ENCODE results near the gene PKMYT1.

Gene PKMYT1

DNA sequence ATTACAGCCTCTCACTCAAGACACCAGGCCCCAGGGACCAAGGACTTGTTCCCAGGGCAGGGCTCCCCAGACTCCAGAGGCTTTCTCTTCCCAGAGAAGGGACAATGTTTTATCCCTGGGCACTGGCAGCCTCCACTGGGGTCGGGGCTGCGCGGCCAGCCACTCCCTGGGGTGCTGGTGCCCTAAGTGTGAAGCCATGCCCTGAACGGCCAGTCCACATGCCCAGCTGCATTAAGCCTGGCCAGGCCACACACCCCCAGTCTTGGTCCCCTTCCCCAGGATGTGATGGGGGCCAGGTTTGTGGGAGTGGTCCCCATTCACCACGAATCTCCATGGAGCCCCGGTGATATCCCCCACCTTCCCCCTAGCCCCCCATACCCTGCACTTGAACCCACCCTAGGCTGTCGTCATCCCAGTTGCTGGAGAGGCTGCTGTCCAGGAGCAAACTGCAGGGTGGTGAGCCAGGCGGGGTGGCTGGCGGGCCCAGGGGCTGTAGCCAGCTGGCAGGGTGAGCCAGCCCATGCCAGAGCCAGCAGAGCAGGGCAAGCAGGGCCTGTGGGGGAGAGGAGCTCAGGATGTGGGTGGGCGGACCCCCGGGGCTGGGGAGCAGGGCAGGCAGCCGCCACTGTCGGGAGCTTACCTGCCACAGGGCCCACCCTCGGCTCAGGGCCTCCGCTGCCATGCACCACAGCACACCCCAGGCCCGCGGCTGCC, 6.5 kb downstream of the PKMYT1 start:
- DNase-seq (ENCODE audit: low read depth in 2 of 2), result no peak

DNA sequence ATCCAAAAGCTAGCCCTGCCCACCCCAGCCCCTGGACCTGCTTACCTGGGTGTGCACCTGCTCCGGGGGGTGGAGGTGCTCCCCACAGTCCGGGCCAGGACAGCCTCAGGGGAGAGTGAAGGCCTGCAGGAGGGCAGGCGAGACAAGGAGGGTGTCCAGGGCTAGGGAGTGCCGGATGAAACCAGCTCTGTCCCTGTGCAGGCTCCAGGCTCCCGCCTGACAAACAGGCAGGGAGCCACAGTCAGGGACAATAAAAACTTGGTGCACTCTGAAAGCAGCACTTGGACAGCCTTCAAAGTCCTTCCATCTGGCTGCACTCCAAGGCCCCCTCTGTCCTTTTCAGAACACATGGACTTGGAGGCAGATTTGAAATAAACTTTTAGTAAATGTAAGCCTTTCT, 7.2 kb downstream of the PKMYT1 start:
- no peak for DNase-seq (ENCODE audit: low read depth in 2 of 2)

DNA sequence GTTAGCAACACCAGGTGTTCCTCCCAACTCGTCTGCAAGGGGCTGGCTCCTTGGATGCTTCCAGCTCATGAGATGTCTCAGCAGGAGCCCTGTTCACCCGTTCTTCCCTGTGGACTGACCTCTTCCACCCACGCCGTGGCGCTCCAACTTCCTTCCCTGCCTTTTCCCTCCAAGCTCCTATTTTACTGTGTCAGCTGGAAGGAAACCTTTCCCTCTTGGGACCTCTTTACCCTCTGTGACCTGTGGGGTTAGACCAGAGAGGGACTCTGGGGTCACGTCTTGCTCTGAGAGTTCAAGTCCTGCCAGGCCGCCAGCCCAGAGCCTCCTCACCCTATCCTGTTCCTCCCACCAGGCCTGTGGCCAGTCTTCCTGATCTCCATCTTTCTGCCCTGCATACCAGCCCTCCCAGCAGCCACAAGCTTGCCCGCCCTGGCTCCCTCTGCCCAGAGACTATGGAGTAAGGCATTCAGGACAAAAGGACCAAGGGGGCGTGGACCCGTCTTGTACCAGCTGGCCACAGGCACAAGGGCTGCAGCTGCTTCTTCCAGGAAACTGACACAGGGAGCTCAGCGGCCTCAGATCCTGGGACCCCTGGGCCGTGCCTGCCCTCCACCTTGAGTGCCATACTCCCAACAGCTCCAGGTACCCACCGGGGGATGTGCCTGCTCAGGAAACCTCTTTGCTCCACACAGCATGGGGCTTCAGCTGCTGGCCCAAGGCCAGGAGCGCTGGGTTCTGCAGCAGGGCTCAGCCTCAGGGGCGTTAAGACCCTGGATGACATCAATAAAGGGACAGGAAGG, 8.1 kb downstream of the PKMYT1 start:
- no peak for DNase-seq (ENCODE audit: low read depth in 2 of 2)

DNA sequence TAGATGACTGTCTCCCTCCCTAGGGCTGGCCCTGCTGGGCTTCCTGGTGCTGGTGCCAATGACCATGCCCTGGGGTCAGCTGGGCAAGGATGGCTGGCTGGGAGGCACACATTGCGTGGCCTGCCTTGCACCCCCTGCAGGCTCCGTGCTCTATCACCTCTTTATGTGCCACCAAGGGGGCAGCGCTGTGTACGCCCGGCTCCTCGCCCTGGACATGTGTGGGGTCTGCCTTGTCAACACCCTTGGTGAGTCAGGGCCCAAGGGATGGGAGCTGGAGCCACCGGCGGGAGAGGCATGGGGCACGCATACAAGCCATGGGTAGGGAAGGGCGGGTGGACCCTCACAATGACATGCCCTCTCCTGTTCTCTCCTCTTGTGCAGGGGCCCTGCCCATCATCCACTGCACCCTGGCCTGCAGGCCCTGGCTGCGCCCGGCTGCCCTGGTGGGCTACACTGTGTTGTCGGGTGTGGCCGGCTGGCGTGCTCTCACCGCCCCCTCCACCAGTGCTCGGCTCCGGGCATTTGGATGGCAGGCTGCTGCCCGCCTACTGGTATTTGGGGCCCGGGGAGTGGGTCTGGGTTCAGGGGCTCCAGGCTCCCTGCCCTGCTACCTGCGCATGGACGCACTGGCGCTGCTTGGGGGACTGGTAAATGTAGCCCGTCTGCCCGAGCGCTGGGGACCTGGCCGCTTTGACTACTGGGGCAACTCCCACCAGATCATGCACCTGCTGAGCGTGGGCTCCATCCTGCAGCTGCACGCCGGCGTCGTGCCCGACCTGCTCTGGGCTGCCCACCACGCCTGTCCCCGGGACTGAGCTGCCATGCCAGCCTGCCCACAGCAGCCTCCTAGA, 8.9 kb downstream of the PKMYT1 start:
- no peak for DNase-seq (ENCODE audit: low read depth in 2 of 2)

DNA sequence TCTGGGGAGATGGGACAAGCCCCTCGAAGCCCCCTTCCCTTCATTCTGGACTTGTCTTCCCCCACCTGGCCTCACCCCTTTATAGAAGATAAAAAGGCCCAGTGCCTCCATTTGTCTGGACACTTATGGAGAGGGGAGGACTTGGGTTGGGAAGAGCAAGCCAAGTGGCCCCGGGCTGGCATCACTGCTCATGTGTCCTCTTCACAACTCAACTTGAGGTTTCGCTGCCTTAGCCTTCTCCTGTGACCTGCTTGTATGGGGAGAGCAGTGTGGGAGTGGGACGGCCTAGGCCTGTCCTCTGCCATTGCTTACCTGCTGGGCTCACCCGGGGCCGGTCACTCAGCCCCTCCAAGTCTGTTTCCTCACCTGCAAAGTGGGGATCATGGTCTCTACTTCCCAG, 9.7 kb downstream of the PKMYT1 start:
- no peak for DNase-seq (ENCODE audit: low read depth in 2 of 2)

DNA sequence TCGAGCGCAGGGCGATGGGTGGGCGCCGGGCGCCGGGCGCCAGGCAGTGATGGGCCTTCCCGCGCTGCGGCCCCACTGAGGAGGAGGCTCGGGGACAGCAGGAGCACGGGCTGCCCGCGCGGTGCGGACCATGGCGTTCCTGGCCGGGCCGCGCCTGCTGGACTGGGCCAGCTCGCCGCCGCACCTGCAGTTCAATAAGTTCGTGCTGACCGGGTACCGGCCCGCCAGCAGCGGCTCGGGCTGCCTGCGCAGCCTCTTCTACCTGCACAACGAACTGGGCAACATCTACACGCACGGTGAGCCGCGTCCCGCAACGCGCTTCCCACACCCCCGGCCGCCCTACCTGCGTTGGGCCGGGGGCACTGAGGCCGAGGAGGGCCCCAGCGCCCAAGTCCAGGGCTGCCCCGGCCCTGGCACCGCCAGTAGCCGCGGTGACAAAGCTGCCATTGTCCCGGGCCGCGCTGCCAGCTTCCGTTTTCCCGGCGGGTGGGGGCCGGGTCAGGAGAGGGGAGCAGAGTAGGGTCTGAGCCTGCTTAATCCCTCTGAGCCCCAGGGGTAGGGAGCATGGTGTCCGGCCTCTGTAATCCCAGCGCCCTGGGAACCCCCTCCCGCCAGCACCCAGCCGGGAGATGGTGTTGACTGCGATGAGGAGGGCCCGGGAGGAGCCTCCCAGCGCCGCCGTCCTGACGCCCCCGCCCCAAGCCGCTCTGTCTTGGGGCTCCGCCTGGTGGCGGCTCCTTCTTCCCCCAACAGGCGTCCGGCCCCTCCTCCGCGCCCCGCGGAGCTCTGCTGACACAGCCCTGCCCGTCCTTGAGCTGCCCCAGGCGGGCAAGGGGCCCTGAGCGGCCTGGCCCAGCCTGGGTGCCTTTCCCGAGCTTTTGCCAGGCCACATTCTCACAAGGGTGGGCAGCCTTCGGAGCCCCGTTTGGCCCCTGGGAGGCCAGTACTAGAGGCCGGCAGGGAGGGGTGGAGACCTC, 10.4 kb downstream of the PKMYT1 start:
- DNase-seq (ENCODE audit: low read depth in 2 of 2), result peak; percentile 58 to 76

DNA sequence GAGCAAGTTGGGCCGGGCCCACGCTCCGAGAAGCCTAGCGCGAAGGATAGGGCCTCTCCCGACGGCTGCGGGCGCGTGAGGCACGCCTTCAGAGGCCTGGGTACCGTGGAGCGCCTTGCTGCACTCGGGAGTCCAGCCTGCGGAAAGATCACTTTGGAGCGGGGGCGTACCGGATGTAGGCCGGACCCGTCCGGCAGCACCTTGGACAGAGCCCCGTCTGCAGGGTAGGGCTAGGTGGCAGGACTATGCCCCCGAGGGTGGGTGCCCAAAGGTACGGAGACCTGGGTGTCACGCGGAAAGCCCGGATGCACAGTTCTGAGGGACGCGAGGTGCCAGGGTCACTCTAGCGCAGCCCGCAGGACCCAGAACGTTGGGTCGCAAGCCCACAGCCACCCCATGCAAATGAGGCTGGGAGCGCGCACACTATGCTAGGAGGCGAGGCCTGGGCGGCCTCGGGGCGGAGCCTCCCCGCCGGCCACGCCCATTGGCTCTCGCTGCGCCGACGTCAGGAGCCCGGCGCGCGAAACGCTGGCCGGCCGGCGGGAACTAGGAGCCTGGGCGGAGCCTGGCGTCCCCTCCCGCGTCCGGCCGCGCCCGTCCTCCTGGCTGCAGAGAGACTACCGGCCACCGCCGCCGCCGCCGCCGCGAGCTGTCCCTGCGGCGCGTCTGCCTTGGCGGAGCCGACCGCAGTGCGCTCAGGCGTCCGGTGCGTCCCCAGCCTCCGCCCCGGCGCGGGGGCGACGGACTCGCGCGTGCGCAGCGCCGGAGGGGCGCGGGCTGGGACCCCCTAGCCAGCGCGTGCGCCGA, 11.3 kb downstream of the PKMYT1 start, which contains the start of gene PAQR4:
Gene PAQR4 (plus strand): TSS at position 611 of the 807 bp plus-strand sequence. CDS start 327 bp downstream, outside the sequence.
- peak; percentile 62 to 79 for DNase-seq (ENCODE audit: low read depth in 2 of 2)

DNA sequence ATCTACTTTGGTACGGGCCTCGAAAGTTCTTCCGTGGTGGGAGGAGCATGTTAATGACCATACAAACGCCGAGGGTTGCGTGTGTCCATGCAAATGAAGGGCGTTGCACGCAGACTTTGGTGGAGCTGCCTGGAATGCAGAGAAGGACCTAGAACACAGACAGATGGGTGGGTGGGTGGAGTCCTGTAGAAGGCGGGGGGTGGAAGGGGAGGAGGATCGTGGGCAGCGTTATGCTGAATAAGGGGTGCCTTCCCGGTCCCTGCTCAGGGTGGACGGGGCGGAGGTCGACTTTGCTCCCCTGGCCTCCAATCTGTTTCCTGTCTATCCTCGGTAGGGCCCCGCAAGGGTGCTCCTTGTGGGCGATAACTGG, 11.9 kb downstream of the PKMYT1 start:
- DNase-seq (ENCODE audit: low read depth in 2 of 2), result no peak

DNA sequence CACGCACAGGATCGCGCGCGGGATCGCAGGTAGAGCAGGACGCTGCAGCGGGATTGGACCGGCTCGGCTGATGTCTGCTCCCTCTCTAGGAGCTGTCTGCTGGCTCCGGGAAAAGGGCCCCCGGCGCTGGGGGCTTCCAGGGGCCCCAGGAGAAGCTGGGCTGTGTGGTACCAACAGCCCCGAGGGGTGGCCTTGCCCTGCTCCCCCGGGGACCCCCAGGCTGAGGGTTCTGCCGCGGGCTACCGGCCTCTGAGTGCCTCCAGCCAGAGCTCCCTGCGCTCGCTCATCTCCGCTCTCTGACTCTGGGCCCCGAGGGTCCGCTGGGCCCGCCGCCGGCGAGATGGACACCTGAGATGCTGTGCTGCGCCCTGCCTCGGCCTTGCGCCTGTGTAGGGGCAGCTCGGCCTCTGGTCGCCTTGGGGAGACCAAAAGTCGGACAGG, 12.5 kb downstream of the PKMYT1 start:
- no peak for DNase-seq (ENCODE audit: low read depth in 2 of 2)

DNA sequence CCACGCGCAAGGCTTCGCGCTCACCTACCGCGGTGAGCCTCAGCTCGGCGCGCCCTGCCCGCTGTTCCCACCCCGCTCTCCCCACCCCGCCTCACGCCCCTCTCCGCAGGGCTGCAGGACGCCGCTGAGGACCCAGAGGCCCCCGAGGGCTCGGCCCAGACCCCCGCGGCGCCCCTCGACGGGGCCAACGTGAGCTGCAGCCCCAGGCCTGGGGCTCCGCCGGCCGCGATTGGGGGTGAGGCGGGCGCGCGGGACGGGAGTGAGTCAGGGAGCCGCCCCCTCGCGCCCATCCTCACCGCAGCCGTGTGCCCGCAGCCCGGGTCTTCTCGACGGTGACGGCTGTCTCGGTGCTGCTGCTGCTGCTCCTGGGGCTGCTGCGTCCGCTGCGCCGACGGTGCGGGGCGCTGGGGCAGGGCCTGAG, 13.0 kb downstream of the PKMYT1 start:
- no peak for DNase-seq (ENCODE audit: low read depth in 2 of 2)

DNA sequence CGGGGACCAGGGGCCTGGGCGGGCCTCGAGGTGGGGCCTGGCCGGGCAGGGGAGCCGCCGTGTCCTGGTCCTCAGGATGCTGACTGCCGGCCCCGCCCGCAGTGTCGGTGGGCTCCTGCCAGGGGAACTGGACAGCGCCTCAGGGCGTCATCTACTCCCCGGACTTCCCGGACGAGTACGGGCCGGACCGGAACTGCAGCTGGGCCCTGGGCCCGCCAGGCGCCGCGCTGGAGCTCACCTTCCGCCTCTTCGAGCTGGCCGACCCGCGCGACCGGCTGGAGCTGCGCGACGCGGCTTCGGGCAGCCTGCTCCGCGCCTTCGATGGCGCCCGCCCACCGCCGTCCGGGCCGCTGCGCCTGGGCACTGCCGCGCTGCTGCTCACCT, 13.4 kb downstream of the PKMYT1 start:
- DNase-seq (ENCODE audit: low read depth in 2 of 2), result no peak

DNA sequence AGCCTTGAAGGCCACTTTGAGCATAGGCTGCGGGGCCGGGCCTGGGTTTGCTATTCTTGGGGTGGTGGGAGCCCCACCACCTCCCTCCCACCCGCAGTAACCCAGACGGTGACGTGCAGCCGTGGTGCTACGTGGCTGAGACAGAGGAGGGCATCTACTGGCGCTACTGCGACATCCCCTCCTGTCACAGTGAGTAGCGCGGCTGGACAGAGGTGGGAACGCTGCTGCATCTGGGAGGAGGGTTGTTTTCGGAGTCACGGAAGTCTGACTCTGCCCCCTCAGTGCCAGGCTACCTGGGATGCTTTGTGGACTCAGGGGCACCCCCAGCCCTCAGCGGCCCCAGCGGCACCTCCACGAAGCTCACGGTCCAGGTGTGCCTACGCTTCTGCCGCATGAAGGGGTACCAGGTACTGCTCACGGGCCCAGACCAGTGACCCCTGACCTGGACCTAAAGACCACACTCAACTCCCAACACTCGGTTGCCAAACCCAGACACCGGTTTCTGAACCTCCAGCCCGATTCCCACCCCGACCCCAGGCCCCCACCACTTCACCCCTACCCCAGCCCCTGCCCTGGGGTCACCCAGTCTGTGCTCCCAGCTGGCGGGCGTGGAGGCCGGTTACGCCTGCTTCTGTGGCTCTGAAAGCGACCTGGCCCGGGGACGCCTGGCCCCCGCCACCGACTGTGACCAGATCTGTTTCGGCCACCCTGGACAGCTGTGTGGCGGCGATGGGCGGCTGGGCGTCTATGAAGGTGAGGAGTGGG, 14.0 kb downstream of the PKMYT1 start:
- no peak for DNase-seq (ENCODE audit: low read depth in 2 of 2)

DNA sequence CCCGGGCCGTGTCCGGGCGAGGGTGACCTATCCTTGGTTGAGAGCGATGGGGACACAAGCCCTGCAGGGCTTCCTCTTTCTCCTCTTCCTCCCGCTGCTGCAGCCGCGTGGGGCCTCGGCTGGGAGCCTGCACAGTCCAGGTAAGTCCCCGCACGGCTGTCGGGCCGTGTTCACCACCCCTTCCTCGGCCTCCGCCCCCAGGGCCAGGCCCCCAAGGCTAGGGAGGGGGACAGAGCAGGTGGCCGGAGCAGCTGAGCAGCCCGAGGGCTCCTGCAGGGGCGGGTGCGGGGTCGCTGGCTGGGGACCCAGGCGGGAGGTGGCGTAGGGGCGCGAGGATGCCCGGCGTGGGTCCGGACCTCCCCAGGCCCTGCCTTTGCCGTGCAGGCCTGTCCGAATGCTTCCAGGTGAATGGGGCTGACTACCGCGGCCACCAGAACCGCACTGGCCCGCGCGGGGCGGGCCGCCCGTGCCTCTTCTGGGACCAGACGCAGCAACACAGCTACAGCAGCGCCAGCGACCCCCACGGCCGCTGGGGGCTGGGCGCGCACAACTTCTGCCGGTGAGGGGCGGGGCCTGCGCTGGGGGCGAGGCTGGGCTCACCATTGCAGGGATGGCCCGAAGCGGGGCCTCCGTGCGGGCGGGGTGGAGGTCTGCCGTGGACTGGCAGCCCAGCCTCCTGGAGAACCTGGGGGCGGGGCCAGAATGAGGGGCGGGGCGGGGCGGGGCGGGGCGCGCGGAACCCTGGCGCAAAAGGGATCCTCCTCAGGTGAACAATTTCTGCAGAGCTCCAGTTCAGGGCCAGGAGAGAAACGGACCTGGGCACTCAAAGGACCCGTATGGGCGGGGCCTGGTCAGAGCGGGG, 15.5 kb downstream of the PKMYT1 start:
- DNase-seq (ENCODE audit: low read depth in 2 of 2), result peak in 1 of 2 experiments; percentile 57

DNA sequence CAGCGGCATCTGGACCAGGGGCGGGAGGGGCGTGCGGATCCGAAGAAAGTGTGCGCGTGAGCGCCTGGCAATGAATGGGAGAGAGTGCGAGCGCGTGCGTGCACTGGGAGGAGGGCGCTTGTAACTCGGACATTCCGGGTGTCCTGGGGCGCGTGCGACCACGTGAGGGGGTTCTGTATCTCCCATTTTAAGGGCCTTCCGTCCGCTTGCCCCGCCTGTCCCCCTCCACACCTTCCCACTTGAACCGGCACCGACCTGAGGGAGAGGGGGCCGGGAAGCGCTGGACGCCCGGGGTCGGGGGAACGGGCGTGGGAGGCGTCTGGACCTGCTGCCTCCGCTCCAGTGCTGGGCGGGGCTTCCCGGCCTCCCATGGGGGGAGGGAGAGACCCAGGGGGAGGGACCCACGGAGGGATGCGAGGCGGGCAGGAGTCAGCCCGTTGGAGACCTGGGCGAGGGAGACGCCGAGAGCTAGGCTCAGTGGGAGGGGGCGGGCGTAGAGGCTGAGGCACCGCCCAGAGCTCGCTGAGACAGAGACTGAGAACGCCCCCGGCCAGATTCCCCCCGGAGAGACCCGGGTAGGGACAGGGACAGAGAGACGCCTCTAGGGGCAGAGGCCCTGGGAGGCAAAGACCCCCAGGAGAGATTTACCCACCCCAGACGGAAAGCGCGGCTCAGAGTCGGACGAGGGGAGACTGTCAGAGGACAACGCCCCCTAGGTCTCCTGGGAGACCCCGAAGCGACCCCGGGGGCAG, 16.3 kb downstream of the PKMYT1 start, which contains the start of gene KREMEN2:
Gene KREMEN2 (plus strand): TSS at position 553 of the 752 bp plus-strand sequence. CDS start 246 bp downstream, outside the sequence.
- DNase-seq (ENCODE audit: low read depth in 2 of 2), result no peak

DNA sequence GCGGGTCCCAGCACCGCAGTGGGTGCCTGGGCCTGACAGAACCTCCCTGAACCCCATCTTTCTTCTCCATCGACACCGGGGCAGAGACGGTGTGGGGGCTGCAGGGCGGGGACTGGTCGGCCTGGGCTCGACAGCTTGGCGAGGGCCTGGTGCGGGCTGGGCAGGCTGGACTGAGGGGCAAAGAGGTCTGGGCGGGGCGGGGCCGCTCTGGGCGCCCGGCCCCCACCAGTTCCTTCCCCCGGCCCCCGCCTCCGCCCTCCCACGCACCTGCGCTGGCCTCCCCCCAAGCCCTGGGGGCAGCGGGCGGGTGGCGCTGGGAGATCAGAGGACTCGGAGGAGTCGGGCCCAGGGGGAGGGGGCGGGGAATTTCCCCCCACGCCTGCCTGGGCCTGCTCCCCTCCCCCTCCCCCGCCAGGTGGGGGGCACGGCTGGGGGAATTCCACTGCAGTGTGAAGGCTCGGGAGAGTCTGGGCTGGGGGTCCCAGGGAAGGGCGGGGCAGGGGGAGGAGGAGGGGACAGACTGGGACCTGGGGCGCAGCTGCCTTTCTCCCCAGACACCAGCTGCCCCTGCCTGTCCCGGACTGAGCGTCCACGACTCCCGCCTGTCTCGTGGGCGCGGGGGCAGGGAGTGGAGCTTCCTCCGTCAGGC, 17.0 kb downstream of the PKMYT1 start:
- DNase-seq (ENCODE audit: low read depth in 2 of 2), result no peak

DNA sequence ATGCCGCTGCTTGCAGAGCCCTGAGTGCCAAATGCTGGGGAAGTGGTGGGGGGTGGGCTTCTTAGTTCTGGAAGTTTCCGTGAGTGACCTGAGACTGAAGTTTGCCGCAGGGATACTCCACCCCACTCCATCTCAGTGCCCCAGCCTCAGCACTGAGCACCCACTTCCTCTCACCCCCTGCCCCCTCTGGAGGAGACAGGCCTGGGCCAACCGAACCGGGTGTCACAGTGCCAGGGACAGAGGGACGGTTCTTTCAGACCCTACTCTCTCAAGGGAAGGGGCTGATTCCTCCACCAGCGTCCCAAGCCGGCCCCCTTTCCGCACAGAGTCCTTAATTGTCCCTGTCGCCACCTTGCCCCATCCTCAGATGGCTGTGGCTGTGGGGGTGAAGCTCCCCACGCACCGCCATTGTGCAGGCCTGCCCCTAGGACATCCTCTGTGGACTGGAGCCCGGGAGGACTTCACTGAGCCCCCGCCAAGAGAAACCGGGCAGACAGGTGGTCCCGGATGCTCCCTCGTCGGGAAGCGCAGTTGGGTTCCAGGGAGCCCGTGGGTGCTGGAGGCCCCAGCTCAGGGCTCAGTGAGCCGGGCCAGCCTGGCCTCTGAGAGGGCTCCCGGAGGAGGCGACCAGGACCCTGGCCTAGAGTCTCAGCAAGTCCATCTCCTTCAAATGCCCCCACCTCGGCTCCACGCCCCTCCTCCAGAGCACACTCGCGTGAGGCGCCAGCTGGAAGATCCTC, 17.7 kb downstream of the PKMYT1 start:
- no peak for DNase-seq (ENCODE audit: low read depth in 2 of 2)

Measured in stimulated activated CD4-positive, alpha-beta T cell treated with anti-CD3 and anti-CD28 coated beads, Interleukin-12 subunit alpha, Interleukin-12 subunit beta, amount 100 ng/mL, for 24 hours (primary cell).